T-helper 2 cell treated with Interferon-gamma antibody and Interleukin-4, amounts not matched to agents 100 ng/mL and 5 ng/mL, for 36 hours (primary cell): ENCODE data around the gene MMP1. TPM values are rescaled to one million over a fixed set of nuclear protein-coding genes. Genes with fewer than 3 reads are reported as not detected.
"Not testable (repeated sequence)": the region's sequence is repeated elsewhere in the genome, so short reads cannot be mapped to it uniquely, and the experiment has no call there.

Experiments used
- intact Hi-C: fragments of 100-400 bp; cut with micrococcal nuclease; formaldehyde crosslinking; loops from one replicate; pipeline ENCODE4 v1.15.1; 2023
- total RNA-seq: library from RNA; stranded (reverse); gene quantifications from 2 replicates; pipeline ENCODE4 v1.2.3, GENCODE V29; 2022

Gene MMP1
- total RNA-seq, 1 donor from 2014 or later: not detected

DNA sequence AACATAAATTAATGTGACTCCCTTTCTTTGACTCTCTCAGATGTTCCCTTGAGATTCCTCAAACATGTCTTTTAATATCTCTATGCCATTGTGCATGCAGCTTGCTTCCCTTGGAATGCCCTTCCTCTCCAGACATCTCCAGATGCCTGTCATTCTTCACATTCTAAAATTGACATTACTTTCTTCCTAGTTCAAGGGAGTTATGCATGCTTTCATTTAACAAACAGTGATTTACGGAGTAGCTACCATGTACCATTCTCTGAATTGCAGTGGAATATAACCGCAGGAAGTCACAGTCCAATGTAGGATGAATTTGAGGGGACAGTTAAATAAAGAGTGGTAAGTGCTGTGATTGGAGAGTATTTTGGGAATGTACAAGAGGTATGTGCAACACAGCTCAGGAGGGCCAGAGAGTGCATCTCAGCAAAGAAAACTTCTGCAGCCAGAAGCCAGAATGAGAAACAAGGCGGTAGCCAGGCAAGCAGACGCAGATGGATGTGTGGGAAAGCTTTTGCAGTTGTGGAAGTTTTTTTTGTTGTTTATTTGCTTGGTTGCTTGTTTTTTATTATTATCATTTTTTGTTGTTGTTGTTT lies 36.2 kb downstream of the MMP1 start:
- intact Hi-C loops: no loop called here

DNA sequence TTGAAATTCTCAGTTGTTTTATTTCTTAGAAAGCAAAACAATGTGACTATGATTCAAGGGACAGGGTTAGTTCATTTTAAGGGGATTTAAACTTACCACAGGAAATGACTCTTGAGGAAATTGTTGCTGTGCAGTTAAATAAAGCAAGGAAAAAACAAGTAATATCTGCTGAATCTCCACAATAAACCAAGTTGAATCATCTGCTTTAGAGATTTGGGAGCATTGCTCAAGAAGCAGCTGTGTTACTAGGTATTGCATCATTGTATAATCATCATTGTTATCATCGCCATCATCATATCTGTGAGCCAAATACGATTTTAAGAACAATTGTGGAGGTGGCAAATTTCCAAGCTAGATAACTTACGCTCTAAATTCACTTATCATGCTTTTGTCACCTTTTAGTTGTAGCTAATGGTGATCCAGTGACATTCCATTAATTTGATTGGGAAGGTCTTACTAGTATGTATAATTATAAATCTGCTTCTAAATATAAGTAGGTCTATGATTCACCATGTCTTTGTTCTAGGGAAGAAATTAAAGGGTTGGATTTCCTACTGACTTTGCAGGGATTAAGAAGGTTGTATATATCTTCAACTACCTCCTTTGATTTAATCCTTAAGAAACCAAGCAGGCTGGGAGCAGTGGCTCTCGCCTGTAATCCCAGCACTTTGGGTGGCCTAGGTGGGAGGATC lies 37.5 kb downstream of the MMP1 start:
- intact Hi-C loops: no loop called here

DNA sequence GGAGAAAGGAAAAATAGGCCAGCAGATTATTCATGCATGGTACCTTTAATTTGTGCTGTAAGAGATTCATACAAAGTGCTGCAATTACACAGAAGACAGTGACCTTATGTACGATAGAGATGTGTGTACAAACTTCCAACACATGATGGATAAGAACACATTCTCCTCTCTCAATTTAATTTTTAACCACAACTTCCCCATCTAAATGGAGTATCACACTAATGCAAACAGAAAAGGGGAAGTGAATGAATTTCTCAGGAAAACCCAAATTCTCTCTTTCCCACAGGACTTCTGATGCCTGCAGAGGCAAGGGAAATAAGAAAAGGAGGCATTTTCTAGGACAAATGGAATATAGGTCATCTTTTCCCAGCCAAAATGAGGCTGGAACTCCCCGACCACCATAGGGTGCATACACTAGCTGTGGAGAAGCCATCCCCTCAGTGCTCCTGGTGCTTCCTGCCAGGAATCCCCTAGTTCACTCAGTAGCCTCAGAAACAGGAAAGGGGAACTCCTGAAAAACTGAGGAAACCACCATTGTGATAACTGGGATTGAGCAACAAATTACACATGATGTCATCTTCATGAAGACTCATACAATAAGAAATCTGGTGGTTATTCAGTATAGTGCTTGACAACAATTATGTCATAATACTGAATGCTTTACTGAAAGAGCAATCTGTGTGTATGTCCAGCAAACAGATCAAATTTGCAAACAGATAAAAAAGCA lies 40.0 kb downstream of the MMP1 start:
- intact Hi-C loops: no loop called here

DNA sequence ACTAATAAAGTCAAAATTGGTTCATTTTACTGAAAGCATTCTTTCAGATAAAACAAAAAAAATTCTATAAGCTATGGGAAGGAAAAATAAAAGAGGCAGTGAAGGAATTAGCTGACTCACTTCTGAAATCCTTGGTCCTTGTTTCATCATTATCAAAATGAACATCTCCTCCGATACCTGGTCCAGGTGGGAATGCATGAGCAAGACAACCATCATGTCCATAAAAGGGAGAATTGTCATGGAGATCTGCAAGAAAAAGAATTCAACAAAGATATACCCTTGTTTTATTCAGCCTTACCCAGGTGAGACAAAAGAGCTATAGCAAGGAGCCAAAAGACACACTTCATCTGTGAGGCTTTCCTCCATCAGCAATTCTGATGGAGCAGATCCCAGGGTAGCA lies 44.7 kb downstream of the MMP1 start:
- intact Hi-C loops: no loop called here

DNA sequence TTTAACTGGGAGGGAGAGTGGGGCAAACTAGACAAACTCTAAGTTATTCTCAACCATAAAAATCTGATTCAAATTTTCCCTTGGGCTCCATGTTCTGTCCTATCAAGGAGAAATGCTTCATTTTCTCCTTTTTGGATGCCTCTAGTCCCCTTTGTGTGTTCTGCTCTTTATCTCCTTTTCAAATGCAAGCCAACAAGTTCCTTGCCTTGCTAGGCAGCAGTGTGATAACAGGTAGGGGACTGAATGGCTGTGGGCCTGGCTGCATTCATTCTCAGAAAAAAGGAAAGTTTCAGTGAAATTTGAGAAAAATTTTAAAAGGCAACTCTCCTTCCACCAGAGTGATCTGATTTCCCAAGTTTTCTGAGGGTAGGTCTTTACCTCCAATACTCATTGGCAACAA lies 46.3 kb downstream of the MMP1 start:
- intact Hi-C loops: no loop called here

DNA sequence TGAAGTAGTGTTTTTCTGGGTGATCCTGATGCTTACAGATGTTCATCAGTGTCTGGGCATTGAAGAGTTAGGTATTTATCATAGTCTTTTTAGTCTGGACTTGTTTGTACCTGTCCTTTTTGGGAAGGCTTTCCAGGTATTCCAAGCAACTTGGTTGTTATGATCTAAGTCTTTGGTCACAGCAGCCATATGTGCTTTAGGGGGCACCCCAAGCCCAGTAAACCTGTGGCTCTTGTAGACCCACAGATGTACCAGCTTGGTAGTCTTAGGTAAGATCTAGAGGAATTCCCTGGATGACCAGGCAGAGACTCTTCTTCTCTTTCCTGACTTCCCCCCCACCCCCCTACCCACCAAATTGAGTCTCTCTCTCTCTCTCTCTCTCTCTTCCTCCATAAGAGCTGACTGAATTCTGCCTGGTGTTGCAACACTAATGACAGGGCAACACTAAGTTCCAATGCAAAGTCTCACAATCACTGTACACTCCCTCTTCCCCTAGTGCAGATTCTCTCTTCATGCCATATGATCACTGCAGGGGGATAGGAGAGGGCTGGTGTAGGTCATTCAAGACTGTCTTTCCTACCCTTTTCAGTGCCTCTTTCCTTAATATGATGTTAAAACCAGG lies 48.7 kb downstream of the MMP1 start:
- intact Hi-C loops: no loop called here

DNA sequence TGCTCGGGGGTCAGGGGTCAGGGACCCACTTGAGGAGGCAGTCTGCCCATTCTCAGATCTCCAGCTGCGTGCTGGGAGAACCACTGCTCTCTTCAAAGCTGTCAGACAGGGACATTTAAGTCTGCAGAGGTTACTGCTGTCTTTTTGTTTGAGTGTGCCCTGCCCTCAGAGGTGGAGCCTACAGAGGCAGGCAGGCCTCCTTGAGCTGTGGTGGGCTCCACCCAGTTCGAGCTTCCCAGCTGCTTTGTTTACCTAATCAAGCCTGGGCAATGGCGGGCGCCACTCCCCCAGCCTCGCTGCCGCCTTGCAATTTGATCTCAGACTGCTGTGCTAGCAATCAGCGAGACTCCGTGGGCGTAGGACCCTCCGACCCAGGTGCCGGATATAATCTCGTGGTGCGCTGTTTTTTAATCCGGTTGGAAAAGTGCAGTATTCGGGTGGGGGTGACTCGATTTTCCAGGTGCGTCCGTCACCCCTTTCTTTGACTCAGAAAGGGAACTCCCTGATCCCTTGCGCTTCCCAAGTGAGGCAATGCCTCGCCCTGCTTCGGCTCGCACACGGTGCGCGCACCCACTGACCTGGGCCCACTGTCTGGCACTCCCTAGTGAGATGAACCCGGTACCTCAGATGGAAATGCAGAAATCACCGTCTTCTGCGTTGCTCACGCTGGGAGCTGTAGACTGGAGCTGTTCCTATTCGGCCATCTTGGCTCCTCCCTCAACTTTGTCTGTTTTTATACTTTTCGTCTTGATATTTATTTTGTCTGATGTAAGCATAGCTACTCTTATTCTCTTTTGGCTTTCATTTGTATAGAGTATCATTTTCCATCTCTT lies 51.0 kb downstream of the MMP1 start:
- intact Hi-C loops: not testable (repeated sequence)

Other genes with a start within 250 kb of the MMP1 start
- not detected in 2 replicates for gene MMP20, start 172.8 kb downstream of the MMP1 start, total RNA-seq
- gene MMP27, start 92.4 kb downstream of the MMP1 start, total RNA-seq: not detected in 2 replicates
- gene MMP8, start 73.2 kb downstream of the MMP1 start, total RNA-seq: not detected in 2 replicates
- not detected in 2 replicates for gene MMP10, start 17.5 kb downstream of the MMP1 start, total RNA-seq
- gene MMP3, start 45.4 kb upstream of the MMP1 start, total RNA-seq: not detected in 2 replicates
- gene MMP12, start 76.8 kb upstream of the MMP1 start, total RNA-seq: not detected in 2 replicates
- gene MMP13, start 157.6 kb upstream of the MMP1 start, total RNA-seq: not detected in 2 replicates